K562 (cell line): ENCODE measurements around the gene CSTF1. TPM values are rescaled to one million over a fixed set of nuclear protein-coding genes. Genes with fewer than 3 reads are reported as not detected.

ENCODE experiments used
- ATAC-seq: fragments of 200-7000 bp; cut with Tn5 transposase; 3 replicates; pipeline ENCODE4 v1.9.1; 2020; ENCODE audit warnings: moderate library complexity
- BruUV-seq: library from RNA; stranded (reverse); fragments of 400-500 nt; replicated peaks from 2 replicates; lab custom pipeline; 2021; lab: Mats Ljungman, UMichigan
- CTCF ChIA-PET: fragments of 300-600 bp; formaldehyde crosslinking; extraction: SDS; loops from one replicate; lab custom pipeline; 2021; ENCODE audit warnings: low intra/inter-chr PET ratio; lab: Yijun Ruan, JAX
- POLR2A ChIA-PET: fragments of 300-600, 350-650 bp; sonication (Branson Sonifier 250); formaldehyde crosslinking; extraction: SDS; loops from one replicate; lab custom pipeline; 2021; ENCODE audit warnings: antibody characterized with exemption, inconsistent platforms; lab: Yijun Ruan, JAX
- DNase-seq, 4 experiments: peaks; one replicate each; pipeline versions ENCODE4 v3.0.0 to v3.0.0-alpha.2; 2011 to 2018; ENCODE audit warnings: low spot score in 3 of 4, mixed read lengths in 3 of 4; ENCODE audit errors: extremely low read depth in 1 of 4
- FAIRE-seq: peaks from 2 replicates; lab custom pipeline; 2011; peaks lifted over from hg19 to GRCh38; lab: Jason Lieb, UNC
- H2AFZ ChIP-seq: 2 replicates; pipeline ENCODE4 v1.6.0; 2011; ENCODE audit warnings: low read depth, low read length, control low read depth, inconsistent platforms
- H3K27ac ChIP-seq: fragments of 200-600 bp; 3 replicates; pipeline ENCODE4 v1.8.0; 2011; ENCODE audit warnings: low read depth, mild to moderate bottlenecking, control low read depth, inconsistent platforms, low read length, moderate library complexity, mixed read lengths; ENCODE audit errors: extremely low read depth
- H3K27me3 ChIP-seq, 2 experiments: fragments of 300-600 bp in 1 of 2; 2 replicates in 1 of 2; 3 replicates in 1 of 2; pipeline versions ENCODE4 v1.6.0 to v1.8.0; 2011; ENCODE audit warnings: inconsistent platforms in 2 of 2, low read length in 2 of 2, mild to moderate bottlenecking in 1 of 2, mixed read lengths in 1 of 2, moderate library complexity in 1 of 2; ENCODE audit not compliant: control insufficient read depth in 2 of 2, insufficient read depth in 2 of 2
- H3K36me3 ChIP-seq: fragments of 300-600 bp; 3 replicates; pipeline ENCODE4 v1.8.0; 2011; ENCODE audit warnings: mild to moderate bottlenecking, low read length, inconsistent platforms; ENCODE audit not compliant: control insufficient read depth, insufficient read depth
- H3K4me1 ChIP-seq, 2 experiments: fragments of 200-600 bp in 1 of 2; replicated peaks in 1 of 2; 2 replicates in 1 of 2; 3 replicates in 1 of 2; pipeline versions ENCODE4 v1.5.1 to v1.8.0; 2011; ENCODE audit warnings: inconsistent platforms in 2 of 2, low read length in 2 of 2, mild to moderate bottlenecking in 1 of 2, mixed read lengths in 1 of 2, moderate library complexity in 1 of 2; ENCODE audit not compliant: control insufficient read depth in 2 of 2, insufficient read depth in 2 of 2
- H3K4me2 ChIP-seq: 2 replicates; pipeline ENCODE4 v1.6.1; 2011; ENCODE audit warnings: low read length, control low read depth, inconsistent platforms, mixed read lengths; ENCODE audit not compliant: insufficient read depth
- H3K4me3 ChIP-seq: fragments of 200-600 bp; sonication (generic), shearing (Covaris generic); 2 replicates; pipeline ENCODE4 v1.5.1; 2016; ENCODE audit warnings: control low read depth, inconsistent platforms
- H3K79me2 ChIP-seq: fragments of 200-600 bp; 3 replicates; pipeline ENCODE4 v1.8.0; 2011; ENCODE audit warnings: low read length, inconsistent platforms; ENCODE audit not compliant: control insufficient read depth, insufficient read depth
- H3K9ac ChIP-seq, 2 experiments: 2 replicates each; pipeline versions ENCODE4 v1.6.0 to v1.6.1; 2011; ENCODE audit warnings: low read depth in 2 of 2, low read length in 2 of 2, control low read depth in 1 of 2, inconsistent platforms in 1 of 2, mild to moderate bottlenecking in 1 of 2, mixed read lengths in 1 of 2; ENCODE audit not compliant: insufficient read depth in 1 of 2
- H3K9me1 ChIP-seq: one replicate; pipeline ENCODE4 v1.6.0; 2011; ENCODE audit warnings: inconsistent platforms, mild to moderate bottlenecking, low read length, moderate library complexity; ENCODE audit not compliant: control insufficient read depth, insufficient read depth
- H3K9me3 ChIP-seq: replicated peaks from 2 replicates; pipeline ENCODE4 v1.5.1; 2011; ENCODE audit warnings: low read depth, low read length, inconsistent platforms; ENCODE audit not compliant: control insufficient read depth, insufficient read depth
- H4K20me1 ChIP-seq: replicated peaks from 2 replicates; pipeline ENCODE4 v1.6.1; 2011; ENCODE audit warnings: low read length, inconsistent platforms, mixed read lengths; ENCODE audit not compliant: control insufficient read depth, insufficient read depth
- IRF2 ChIP-seq: sonication (generic); formaldehyde crosslinking; IDR thresholded peaks from 2 replicates; pipeline ENCODE4 v1.8.1; 2022; ENCODE audit warnings: mild to moderate bottlenecking, missing genetic modification reagents
- POLR3G ChIP-seq: IDR thresholded peaks from 2 replicates; pipeline ENCODE4 v1.6.1; 2011; ENCODE audit not compliant: insufficient read length, insufficient replicate concordance; ENCODE audit errors: extremely low read depth
- SETDB1 ChIP-seq: IDR thresholded peaks from one replicate; pipeline ENCODE4 v1.6.1; 2012; ENCODE audit warnings: low read length, control low read depth, inconsistent platforms
- YBX1 ChIP-seq: fragments of 450-650 bp; IDR thresholded peaks from 2 replicates; pipeline ENCODE4 v1.7.1; 2016; ENCODE audit warnings: mild to moderate bottlenecking
- YY1 ChIP-seq, 3 experiments: IDR thresholded peaks; 2 replicates each; pipeline ENCODE4 v1.6.1; 2011; ENCODE audit warnings: low read length in 2 of 3, mild to moderate bottlenecking in 2 of 3, moderate library complexity in 2 of 3, borderline replicate concordance in 1 of 3, control low read depth in 1 of 3, low read depth in 1 of 3; ENCODE audit not compliant: insufficient read depth in 3 of 3, insufficient replicate concordance in 2 of 3, control insufficient read depth in 1 of 3, insufficient read length in 1 of 3; ENCODE audit errors: extremely low read depth in 1 of 3
- ZNF583 ChIP-seq: fragments of 250-450 bp; sonication (Bioruptor Pico); IDR thresholded peaks from 2 replicates; pipeline ENCODE4 v1.4.0; 2020
- WGBS: fragments of 100-300 bp; shearing (Covaris generic); methylation state at CpG from one replicate; pipeline ENCODE4 v1.1.6; 2016; ENCODE audit warnings: low coverage, mixed read lengths; ENCODE audit not compliant: insufficient coverage; ENCODE audit errors: missing lambda C conversion rate; 5-methylcytosine and 5-hydroxymethylcytosine counted together
- in situ Hi-C: fragments of 300-500 bp; cut with MboI; formaldehyde crosslinking; loops from 4 replicates; pipeline ENCODE4 v1.15.0; 2018; ENCODE audit warnings: inconsistent platforms, mixed read lengths
- intact Hi-C: fragments of 100-400 bp; cut with micrococcal nuclease; formaldehyde crosslinking; loops from 2 replicates; pipeline ENCODE4 v1.14.2; 2022
- polyA plus RNA-seq, 8 experiments: library from polyadenylated mRNA; depleted of rRNA in 4 of 8; stranded (reverse) in 5 of 8; unstranded in 3 of 8; fragments of >200 nt; fragmentation: Nextera tagmentation in 2 of 8; fragmentation: Illumina TruSeq in 1 of 8; extraction: Ambion mirVana in 2 of 8; extraction: Trizol in 1 of 8; gene quantifications; 2 replicates each; pipeline versions ENCODE4 v1.2.1 to v1.2.3, GENCODE V29; 2011 to 2014; ENCODE audit warnings: inconsistent platforms in 1 of 8, missing spikeins in 1 of 8
- total RNA-seq, 7 experiments: library from RNA; depleted of rRNA in 6 of 7; stranded (reverse); fragments of >200 nt in 6 of 7; fragmentation: Illumina TruSeq in 2 of 7; extraction: Trizol in 2 of 7; gene quantifications; 2 replicates each; pipeline versions ENCODE4 v1.2.1 to v1.2.3, GENCODE V29; 2011 to 2021; ENCODE audit warnings: low replicate concordance in 1 of 7
- TF ChIP-seq, protein P1 (sequence below): fragments of 450-650 bp; IDR thresholded peaks from 2 replicates; pipeline ENCODE4 v1.6.1; 2016
- TF ChIP-seq, protein P2 (sequence below), 2 experiments: fragments of 450-650 bp in 1 of 2; sonication (generic) in 1 of 2; formaldehyde crosslinking; conservative IDR thresholded peaks; 2 replicates each; pipeline versions ENCODE4 v1.4.0 to v1.8.1; 2020 to 2022; ENCODE audit warnings: mild to moderate bottlenecking in 1 of 2, missing genetic modification reagents in 1 of 2

Gene CSTF1
- total and polyA plus RNA-seq, 9 of the 15 experiments (the other 6 are each of a cell fraction or from before 2014, with no cell fraction given) = 30.8 to 110 (median 53.4) TPM

DNA sequence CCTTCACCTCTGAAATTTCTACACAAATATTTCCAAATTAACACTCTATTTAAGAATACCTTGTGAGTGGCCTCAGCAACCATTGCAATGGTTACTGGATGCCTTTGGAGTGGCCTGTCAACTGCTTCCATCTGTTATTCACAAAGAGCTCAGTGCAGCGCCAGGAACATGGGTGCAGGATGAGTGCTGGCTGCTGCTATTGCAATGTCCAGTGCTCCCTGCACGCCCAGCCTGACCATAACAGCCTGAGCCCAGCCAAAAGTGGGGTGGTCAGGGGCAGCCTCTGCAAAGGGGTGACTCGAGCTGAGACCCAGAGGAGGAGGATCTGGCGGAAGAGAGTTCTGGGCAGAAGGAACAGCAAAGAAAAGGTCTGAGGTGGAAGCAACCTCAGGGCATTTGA is 38.0 kb downstream of the CSTF1 start:
- no TSS peak for BruUV-seq
- TF ChIP-seq, protein P1, sequence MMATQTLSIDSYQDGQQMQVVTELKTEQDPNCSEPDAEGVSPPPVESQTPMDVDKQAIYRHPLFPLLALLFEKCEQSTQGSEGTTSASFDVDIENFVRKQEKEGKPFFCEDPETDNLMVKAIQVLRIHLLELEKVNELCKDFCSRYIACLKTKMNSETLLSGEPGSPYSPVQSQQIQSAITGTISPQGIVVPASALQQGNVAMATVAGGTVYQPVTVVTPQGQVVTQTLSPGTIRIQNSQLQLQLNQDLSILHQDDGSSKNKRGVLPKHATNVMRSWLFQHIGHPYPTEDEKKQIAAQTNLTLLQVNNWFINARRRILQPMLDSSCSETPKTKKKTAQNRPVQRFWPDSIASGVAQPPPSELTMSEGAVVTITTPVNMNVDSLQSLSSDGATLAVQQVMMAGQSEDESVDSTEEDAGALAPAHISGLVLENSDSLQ = no peak
- TF ChIP-seq ZNF583 (CRISPR knock-in tag) = no peak
- no peak for TF ChIP-seq YY1 (IDR thresholded peaks at IDR 0.05; ENCODE audit: borderline replicate concordance in 1 of 3, control insufficient read depth in 1 of 3, extremely low read depth in 1 of 3, insufficient read depth in 3 of 3, insufficient read length in 1 of 3, insufficient replicate concordance in 2 of 3, low read depth in 1 of 3, low read length in 2 of 3)
- TF ChIP-seq, protein P2, sequence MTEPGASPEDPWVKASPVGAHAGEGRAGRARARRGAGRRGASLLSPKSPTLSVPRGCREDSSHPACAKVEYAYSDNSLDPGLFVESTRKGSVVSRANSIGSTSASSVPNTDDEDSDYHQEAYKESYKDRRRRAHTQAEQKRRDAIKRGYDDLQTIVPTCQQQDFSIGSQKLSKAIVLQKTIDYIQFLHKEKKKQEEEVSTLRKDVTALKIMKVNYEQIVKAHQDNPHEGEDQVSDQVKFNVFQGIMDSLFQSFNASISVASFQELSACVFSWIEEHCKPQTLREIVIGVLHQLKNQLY (CRISPR knock-in tag; conservative IDR thresholded peaks at IDR 0.05) = no peak
- no peak for TF ChIP-seq IRF2 (CRISPR knock-in tag)
- TF ChIP-seq POLR3G = no peak
- TF ChIP-seq YBX1 = no peak
- TF ChIP-seq SETDB1 = no peak
- FAIRE-seq (no peak), ATAC-seq (no peak), DNase-seq (no peak)
- Histone ChIP-seq H2AFZ (no peak overlapping the region), H3K4me2 (no peak overlapping the region), H3K79me2 (peaks cover 100% of the 10 kb centered on the region), H3K36me3 (peaks cover 88% of the 10 kb centered on the region), H3K4me3 (no peak overlapping the region), H3K9me1 (no peaks in the 10 kb centered on the region), H3K27me3 (no peaks in the 10 kb centered on the region), H3K4me1 (peaks cover 26 to 49% of the 10 kb centered on the region in 2 experiments), H4K20me1 (peaks cover 25% of the 10 kb centered on the region), H3K9ac (peak overlapping the region in 1 of 2 experiments; percentile 41; a peak in 1 of 4 replicates), H3K9me3 (no peaks in the 10 kb centered on the region), H3K27ac (peak overlapping the region; percentile 21; the same call in 1 of the 3 replicates)
- in situ Hi-C loops (no loop called here), intact Hi-C loops (no loop called here)
- ChIA-PET POLR2A (interaction anchor here (0.6 to 2.2 kb wide), 4 partner anchors 9 to 18 kb away, joined by 4 to 12 read pairs (median 6); partner anchors contain the start of gene CASS4), CTCF (interaction anchor here (0.5 kb wide), 1 partner anchor 10 kb away, joined by 3 read pairs; no protein-coding TSS in a partner anchor)
- WGBS = 85% methylated on average over 4 of the region's 4 CpGs
